Liver (tissue), 9 donors: ENCODE data around the gene ABL1. TPM values are rescaled to one million over a fixed set of nuclear protein-coding genes. Genes with fewer than 3 reads are reported as not detected.

Source experiments
- DNase-seq: peaks from one replicate; pipeline ENCODE4 v3.0.0-alpha.2; 2017; ENCODE audit warnings: low spot score
- H3K27ac ChIP-seq, 2 donors: one replicate each; pipeline ENCODE4 v1.7.0; 2013; ENCODE audit warnings: inconsistent platforms in 2 of 2, low read length in 2 of 2, control low read depth in 1 of 2, low read depth in 1 of 2, mild to moderate bottlenecking in 1 of 2
- H3K27me3 ChIP-seq, 4 donors: one replicate each; pipeline versions ENCODE4 v1.6.1 to v1.7.0; 2013; ENCODE audit warnings: low read length in 3 of 4, inconsistent platforms in 1 of 4, mild to moderate bottlenecking in 1 of 4, moderate library complexity in 1 of 4; ENCODE audit not compliant: control insufficient read depth in 4 of 4, insufficient read depth in 4 of 4
- H3K36me3 ChIP-seq, 4 donors: one replicate each; pipeline versions ENCODE4 v1.6.1 to v1.7.0; 2013; ENCODE audit warnings: low read length in 3 of 4, mild to moderate bottlenecking in 3 of 4, low read depth in 1 of 4, moderate library complexity in 1 of 4; ENCODE audit not compliant: control insufficient read depth in 4 of 4, insufficient read depth in 3 of 4
- H3K4me1 ChIP-seq, 4 donors: one replicate each; pipeline versions ENCODE4 v1.6.1 to v1.7.0; 2013; ENCODE audit warnings: low read length in 3 of 4, mild to moderate bottlenecking in 3 of 4, moderate library complexity in 1 of 4; ENCODE audit not compliant: control insufficient read depth in 4 of 4, insufficient read depth in 4 of 4
- H3K4me3 ChIP-seq, 3 donors: one replicate each; pipeline versions ENCODE4 v1.6.1 to v1.7.0; 2013; ENCODE audit warnings: low read length in 3 of 3, control low read depth in 1 of 3, low read depth in 1 of 3, mild to moderate bottlenecking in 1 of 3
- H3K9ac ChIP-seq, 2 donors: one replicate each; pipeline ENCODE4 v1.7.0; 2013; ENCODE audit warnings: low read length in 2 of 2, mild to moderate bottlenecking in 2 of 2, moderate library complexity in 2 of 2, control low read depth in 1 of 2, low read depth in 1 of 2
- H3K9me3 ChIP-seq, 4 donors: one replicate each; pipeline versions ENCODE4 v1.6.1 to v1.7.0; 2013; ENCODE audit warnings: low read length in 3 of 4; ENCODE audit not compliant: control insufficient read depth in 4 of 4
- ATF3 ChIP-seq: IDR thresholded peaks from 2 replicates; pipeline ENCODE4 v1.6.1; 2016; ENCODE audit warnings: antibody characterized with exemption
- CTCF ChIP-seq: fragments of 150-350 bp; IDR thresholded peaks from 2 replicates; pipeline ENCODE4 v1.5.1; 2017; ENCODE audit warnings: improper control_type of control experiment, low read depth, low read length; ENCODE audit not compliant: missing input control
- EGR1 ChIP-seq, 2 donors: IDR thresholded peaks; 2 replicates each; pipeline ENCODE4 v1.6.1; 2016 to 2018; ENCODE audit warnings: antibody characterized with exemption in 2 of 2, low read depth in 2 of 2
- FOXA1 ChIP-seq: IDR thresholded peaks from 2 replicates; pipeline ENCODE4 v1.6.1; 2016; ENCODE audit warnings: antibody characterized with exemption
- GABPA ChIP-seq, 2 donors: IDR thresholded peaks in 1 of 2; conservative IDR thresholded peaks in 1 of 2; 2 replicates each; pipeline ENCODE4 v1.6.1; 2016; ENCODE audit warnings: antibody characterized with exemption in 2 of 2, mild to moderate bottlenecking in 1 of 2, moderate library complexity in 1 of 2
- JUND ChIP-seq, 2 donors: IDR thresholded peaks; 2 replicates each; pipeline ENCODE4 v1.6.1; 2016; ENCODE audit warnings: antibody characterized with exemption in 2 of 2
- MAX ChIP-seq: IDR thresholded peaks from 2 replicates; pipeline ENCODE4 v1.6.1; 2016; ENCODE audit warnings: antibody characterized with exemption
- RAD21 ChIP-seq, 2 donors: IDR thresholded peaks; 2 replicates each; pipeline ENCODE4 v1.6.1; 2016; ENCODE audit warnings: antibody characterized with exemption in 2 of 2, mild to moderate bottlenecking in 2 of 2
- RXRA ChIP-seq, 2 donors: IDR thresholded peaks; 2 replicates each; pipeline ENCODE4 v1.6.1; 2017 to 2018; ENCODE audit warnings: antibody characterized with exemption in 2 of 2, mild to moderate bottlenecking in 1 of 2
- SP1 ChIP-seq: IDR thresholded peaks from 2 replicates; pipeline ENCODE4 v1.6.1; 2018; ENCODE audit warnings: antibody characterized with exemption, mild to moderate bottlenecking
- TAF1 ChIP-seq: conservative IDR thresholded peaks from 2 replicates; pipeline ENCODE4 v1.6.1; 2016; ENCODE audit warnings: antibody characterized with exemption, mild to moderate bottlenecking
- YY1 ChIP-seq: IDR thresholded peaks from 2 replicates; pipeline ENCODE4 v1.6.1; 2016; ENCODE audit warnings: antibody characterized with exemption, mild to moderate bottlenecking
- ZBTB33 ChIP-seq: IDR thresholded peaks from 2 replicates; pipeline ENCODE4 v1.6.1; 2016; ENCODE audit warnings: antibody characterized with exemption
- WGBS: extraction: QIAGEN DNeasy Blood & Tissue Kit; methylation state at CpG from one replicate; pipeline ENCODE4 v1.1.7; 2013; 5-methylcytosine and 5-hydroxymethylcytosine counted together
- polyA plus RNA-seq, 2 donors: library from polyadenylated mRNA; stranded (reverse) in 1 of 2; unstranded in 1 of 2; fragments of 200-250 nt in 1 of 2; fragments of >200 nt in 1 of 2; fragmentation: Nextera tagmentation in 1 of 2; extraction: Ambion mirVana in 1 of 2; gene quantifications; one replicate each; pipeline versions ENCODE4 v1.2.1 to v1.2.3, GENCODE V29; 2013 to 2015
- total RNA-seq, 2 donors: library from RNA; depleted of rRNA; stranded (reverse); fragments of >200 nt; gene quantifications; one replicate each; pipeline ENCODE4 v1.2.3, GENCODE V29; 2014
- donor health status: healthy.
- donor health status: healthy.
- donor health status: healthy.
- donor health status: healthy.
- donor health status: healthy.

ABL1 gene
- total and polyA plus RNA-seq, 4 donors: 4.2 to 14.2 (median 10.9) TPM

- no peak for TF ChIP-seq ZBTB33
- no peak for TF ChIP-seq GABPA (IDR thresholded peaks at IDR 0.05 in 1 of 2, conservative IDR thresholded peaks at IDR 0.05 in 1 of 2)
Observed at GRCh38 chr9:130905125-130905901, 70.3 kb downstream of the ABL1 start (continued).

GRCh38 chr9:130905902-130906734 lies 71.1 kb downstream of the ABL1 start:
- WGBS: 69% methylated on average over 24 of the region's 24 CpGs
- H3K4me1 ChIP-seq: no peaks in the 10 kb centered on the region
- no peak overlapping the region for H3K27ac ChIP-seq
- no peaks in the 10 kb centered on the region for H3K9me3 ChIP-seq
- peaks cover 0 to 8% (median 0%) of the 10 kb centered on the region in 4 donors for H3K27me3 ChIP-seq
- no peak overlapping the region for H3K9ac ChIP-seq
- no peak for TF ChIP-seq CTCF
- TF ChIP-seq SP1: no peak
- TF ChIP-seq RXRA (IDR thresholded peaks at IDR 0.05): no peak
- TF ChIP-seq MAX: no peak
- TF ChIP-seq ATF3: no peak
- no peak for TF ChIP-seq ZBTB33
- H3K36me3 ChIP-seq: no peaks in the 10 kb centered on the region
- no peak for DNase-seq
- H3K4me3 ChIP-seq: no peak overlapping the region

GRCh38 chr9:130906735-130907416 lies 71.8 kb downstream of the ABL1 start:
- no peaks in the 10 kb centered on the region for H3K4me1 ChIP-seq
- no peaks in the 10 kb centered on the region for H3K36me3 ChIP-seq
- 79% methylated on average over 21 of the region's 21 CpGs for WGBS
- H3K4me3 ChIP-seq: no peak overlapping the region
- H3K9ac ChIP-seq: no peak overlapping the region
- DNase-seq: no peak
- H3K27ac ChIP-seq: no peak overlapping the region
- H3K27me3 ChIP-seq: peaks cover 0 to 8% (median 2%) of the 10 kb centered on the region in 4 donors
- H3K9me3 ChIP-seq: no peaks in the 10 kb centered on the region
- no peak for TF ChIP-seq YY1
- no peak for TF ChIP-seq RXRA (IDR thresholded peaks at IDR 0.05)
- TF ChIP-seq GABPA (IDR thresholded peaks at IDR 0.05 in 1 of 2, conservative IDR thresholded peaks at IDR 0.05 in 1 of 2): no peak
- TF ChIP-seq TAF1: no peak
- TF ChIP-seq SP1: no peak
- TF ChIP-seq FOXA1: no peak
- no peak for TF ChIP-seq MAX
- no peak for TF ChIP-seq RAD21 (IDR thresholded peaks at IDR 0.05)
- TF ChIP-seq JUND (IDR thresholded peaks at IDR 0.05): no peak
- no peak for TF ChIP-seq EGR1 (IDR thresholded peaks at IDR 0.05; ENCODE audit: low read depth in 2 of 2)
- TF ChIP-seq ZBTB33: no peak
